Neural progenitor cell (in vitro differentiated cells): Measurements from ENCODE around the gene CAMKK1. TPM values are rescaled to one million over a fixed set of nuclear protein-coding genes. Genes with fewer than 3 reads are reported as not detected.

ENCODE experiments used
- DNase-seq: peaks from one replicate; pipeline ENCODE4 v3.0.0-alpha.2; 2016; ENCODE audit warnings: low spot score
- H2AFZ ChIP-seq: fragments of 200-600 bp; sonication (generic); replicated peaks from 2 replicates; pipeline ENCODE4 v1.6.1; 2016; ENCODE audit warnings: antibody characterized with exemption
- H3F3A ChIP-seq: fragments of 200-600 bp; sonication (generic); 2 replicates; pipeline ENCODE4 v1.6.1; 2016; ENCODE audit warnings: antibody characterized with exemption, low read depth
- H3K27ac ChIP-seq: fragments of 200-600 bp; sonication (generic); 2 replicates; pipeline ENCODE4 v1.5.1; 2016; ENCODE audit warnings: mild to moderate bottlenecking
- H3K27me3 ChIP-seq: fragments of 200-600 bp; sonication (generic); 2 replicates; pipeline ENCODE4 v1.6.1; 2016; ENCODE audit warnings: mild to moderate bottlenecking, moderate library complexity
- H3K36me3 ChIP-seq: fragments of 200-600 bp; sonication (generic); 2 replicates; pipeline ENCODE4 v1.5.1; 2016
- H3K4me1 ChIP-seq: fragments of 200-600 bp; sonication (generic); 2 replicates; pipeline ENCODE4 v1.6.1; 2016; ENCODE audit warnings: mixed run types
- H3K4me2 ChIP-seq: fragments of 200-600 bp; sonication (generic); 2 replicates; pipeline ENCODE4 v1.6.1; 2016
- H3K4me3 ChIP-seq: fragments of 200-600 bp; sonication (generic); 2 replicates; pipeline ENCODE4 v1.5.1; 2016
- H3K79me2 ChIP-seq: fragments of 200-600 bp; sonication (generic); 2 replicates; pipeline ENCODE4 v1.6.1; 2016; ENCODE audit warnings: low read depth
- H3K9ac ChIP-seq: fragments of 200-600 bp; sonication (generic); 2 replicates; pipeline ENCODE4 v1.6.1; 2016
- H3K9me3 ChIP-seq: fragments of 200-600 bp; sonication (generic); 2 replicates; pipeline ENCODE4 v1.5.1; 2016; ENCODE audit warnings: low read depth
- H4K20me1 ChIP-seq: fragments of 200-600 bp; sonication (generic); 2 replicates; pipeline ENCODE4 v1.6.1; 2016; ENCODE audit warnings: low read depth
- H3K27ac Mint-ChIP-seq: 3 replicates; pipeline ENCODE4 v1.8.0; 2021; ENCODE audit warnings: mixed read lengths
- H3K27me3 Mint-ChIP-seq: 2 replicates; pipeline ENCODE4 v1.8.0; 2022; ENCODE audit warnings: low read depth, mild to moderate bottlenecking, inconsistent platforms, moderate library complexity, mixed read lengths; ENCODE audit not compliant: insufficient read depth
- H3K36me3 Mint-ChIP-seq: 3 replicates; pipeline ENCODE4 v1.8.0; 2021; ENCODE audit warnings: mixed read lengths
- H3K4me1 Mint-ChIP-seq: 3 replicates; pipeline ENCODE4 v1.8.0; 2021; ENCODE audit warnings: mixed read lengths
- H3K4me3 Mint-ChIP-seq: 3 replicates; pipeline ENCODE4 v1.8.0; 2021; ENCODE audit warnings: mild to moderate bottlenecking, moderate library complexity, mixed read lengths
- H3K9me3 Mint-ChIP-seq: 3 replicates; pipeline ENCODE4 v1.8.0; 2020; ENCODE audit warnings: mixed read lengths
- EZH2 ChIP-seq: fragments of 200-600 bp; sonication (generic); IDR thresholded peaks from 2 replicates; pipeline ENCODE4 v1.6.1; 2017; ENCODE audit warnings: antibody characterized with exemption, mild to moderate bottlenecking, moderate library complexity
- EZH2phosphoT487 ChIP-seq: fragments of 200-600 bp; sonication (generic); IDR thresholded peaks from 2 replicates; pipeline ENCODE4 v1.6.1; 2017; ENCODE audit warnings: antibody characterized with exemption
- total RNA-seq: library from RNA; depleted of rRNA; stranded (reverse); fragments of >200 nt; gene quantifications from 2 replicates; pipeline ENCODE4 v1.2.3, GENCODE V29; 2015; ENCODE audit warnings: low replicate concordance
- TF ChIP-seq, protein P1 (sequence below): fragments of 200-600 bp; sonication (generic); IDR thresholded peaks from 2 replicates; pipeline ENCODE4 v1.5.1; 2017; ENCODE audit warnings: antibody characterized with exemption, mild to moderate bottlenecking

Gene CAMKK1
- total RNA-seq, 1 donor from 2014 or later = 2.9 TPM

DNA sequence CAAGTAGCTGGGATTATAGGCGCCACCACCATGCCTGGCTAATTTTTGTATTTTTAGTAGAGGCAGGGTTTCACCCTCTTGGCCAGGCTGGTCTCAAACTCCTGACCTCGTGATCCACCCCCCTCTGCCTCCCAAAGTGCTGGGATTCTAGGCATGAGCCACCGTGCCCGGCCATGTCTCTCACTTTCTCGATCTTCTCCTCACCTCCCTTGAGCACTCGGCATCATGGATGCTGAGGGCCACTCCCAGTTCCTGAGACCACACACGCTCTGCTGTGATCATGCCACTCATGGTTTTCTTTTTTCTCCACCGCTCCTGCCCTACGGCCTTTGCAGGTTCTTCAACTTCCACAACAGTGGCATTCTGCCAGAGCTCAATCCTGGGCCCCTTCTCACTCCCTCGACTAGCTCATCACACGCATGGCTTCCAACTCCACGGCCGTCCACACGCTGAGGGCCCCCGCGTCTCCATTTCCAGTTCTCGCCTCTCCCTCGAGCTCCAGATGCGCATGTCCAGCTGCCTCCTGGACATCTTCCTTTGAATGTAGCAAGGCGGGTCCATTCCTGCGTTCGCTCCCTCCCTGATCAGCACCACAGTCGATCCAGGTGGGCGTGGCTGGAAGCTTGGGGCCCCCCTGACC, 41.3 kb downstream of the CAMKK1 start:
- TF ChIP-seq, protein P1, sequence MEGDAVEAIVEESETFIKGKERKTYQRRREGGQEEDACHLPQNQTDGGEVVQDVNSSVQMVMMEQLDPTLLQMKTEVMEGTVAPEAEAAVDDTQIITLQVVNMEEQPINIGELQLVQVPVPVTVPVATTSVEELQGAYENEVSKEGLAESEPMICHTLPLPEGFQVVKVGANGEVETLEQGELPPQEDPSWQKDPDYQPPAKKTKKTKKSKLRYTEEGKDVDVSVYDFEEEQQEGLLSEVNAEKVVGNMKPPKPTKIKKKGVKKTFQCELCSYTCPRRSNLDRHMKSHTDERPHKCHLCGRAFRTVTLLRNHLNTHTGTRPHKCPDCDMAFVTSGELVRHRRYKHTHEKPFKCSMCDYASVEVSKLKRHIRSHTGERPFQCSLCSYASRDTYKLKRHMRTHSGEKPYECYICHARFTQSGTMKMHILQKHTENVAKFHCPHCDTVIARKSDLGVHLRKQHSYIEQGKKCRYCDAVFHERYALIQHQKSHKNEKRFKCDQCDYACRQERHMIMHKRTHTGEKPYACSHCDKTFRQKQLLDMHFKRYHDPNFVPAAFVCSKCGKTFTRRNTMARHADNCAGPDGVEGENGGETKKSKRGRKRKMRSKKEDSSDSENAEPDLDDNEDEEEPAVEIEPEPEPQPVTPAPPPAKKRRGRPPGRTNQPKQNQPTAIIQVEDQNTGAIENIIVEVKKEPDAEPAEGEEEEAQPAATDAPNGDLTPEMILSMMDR = no peak
- TF ChIP-seq EZH2phosphoT487 = no peak
- no peak for TF ChIP-seq EZH2
- no peak for DNase-seq

DNA sequence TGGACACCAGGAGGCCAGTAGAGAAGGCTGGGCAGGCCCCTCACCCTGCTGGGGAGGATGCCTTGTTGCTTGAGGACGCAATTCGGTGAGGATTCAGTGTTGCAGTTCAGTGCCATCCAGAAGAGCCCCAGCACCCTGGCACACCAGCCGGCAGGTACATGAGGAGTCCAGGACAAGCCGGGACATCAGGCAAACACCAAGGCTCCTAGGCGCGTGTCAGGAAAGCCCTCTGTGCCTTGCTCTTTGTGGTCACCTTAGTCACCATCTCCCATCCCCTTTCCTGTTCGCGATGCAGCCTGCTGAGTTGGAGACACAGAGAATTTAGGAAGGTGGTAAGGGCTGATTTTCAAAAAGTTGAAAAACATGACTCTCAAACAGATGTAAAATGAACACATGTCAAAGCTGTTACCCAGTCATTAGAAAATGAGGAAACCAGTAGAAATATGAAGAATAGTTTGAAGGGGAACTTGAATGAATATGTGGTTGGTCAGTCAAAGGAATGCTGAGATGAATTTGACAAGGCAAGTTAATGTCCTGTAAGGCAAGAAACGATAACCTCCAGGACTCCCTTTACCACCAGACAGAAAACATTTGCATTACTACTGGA, 44.5 kb downstream of the CAMKK1 start:
- peaks cover 25% of the 10 kb centered on the region for H3K4me1 Mint-ChIP-seq
- peaks cover 15% of the 10 kb centered on the region for H3K27me3 Mint-ChIP-seq
- peaks cover 10% of the 10 kb centered on the region for H3K9me3 Mint-ChIP-seq
- H3K36me3 ChIP-seq = no peaks in the 10 kb centered on the region
- no peaks in the 10 kb centered on the region for H3F3A ChIP-seq
- peaks cover 26% of the 10 kb centered on the region for H3K79me2 ChIP-seq
- no peak overlapping the region for H3K4me3 Mint-ChIP-seq
- H2AFZ ChIP-seq = no peak overlapping the region
- TF ChIP-seq EZH2 (no peak), EZH2phosphoT487 (no peak)
- TF ChIP-seq, protein P1 = no peak
- H3K4me3 ChIP-seq = no peak overlapping the region
- H3K4me2 ChIP-seq = no peak overlapping the region
- H3K9ac ChIP-seq = no peak overlapping the region
- peaks cover 20% of the 10 kb centered on the region for H4K20me1 ChIP-seq
- no peak overlapping the region for H3K27ac Mint-ChIP-seq
- H3K27ac ChIP-seq = no peak overlapping the region
- H3K36me3 Mint-ChIP-seq = peaks cover 10% of the 10 kb centered on the region
- H3K27me3 ChIP-seq = no peaks in the 10 kb centered on the region
- no peak for DNase-seq
- H3K9me3 ChIP-seq = no peaks in the 10 kb centered on the region
- H3K4me1 ChIP-seq = peaks cover 12% of the 10 kb centered on the region

More for the DNA sequence above, 41.3 kb downstream of the CAMKK1 start:
- Mint-ChIP-seq H3K36me3 (peaks cover 5% of the 10 kb centered on the region), H3K9me3 (peaks cover 10% of the 10 kb centered on the region), H3K4me3 (peak overlapping the region; percentile 25), H3K27me3 (peaks cover 15% of the 10 kb centered on the region), H3K4me1 (peaks cover 14% of the 10 kb centered on the region), H3K27ac (peak overlapping the region; percentile 25)
- no peaks in the 10 kb centered on the region for H3K4me1 ChIP-seq
- H3K4me2 ChIP-seq = no peak overlapping the region
- H3F3A ChIP-seq = peaks cover 5% of the 10 kb centered on the region
- H3K27ac ChIP-seq = no peak overlapping the region
- no peaks in the 10 kb centered on the region for H3K79me2 ChIP-seq
- no peaks in the 10 kb centered on the region for H3K27me3 ChIP-seq
- H3K9ac ChIP-seq = no peak overlapping the region
- no peak overlapping the region for H2AFZ ChIP-seq
- no peaks in the 10 kb centered on the region for H3K36me3 ChIP-seq
- no peak overlapping the region for H3K4me3 ChIP-seq
- no peaks in the 10 kb centered on the region for H4K20me1 ChIP-seq
- no peaks in the 10 kb centered on the region for H3K9me3 ChIP-seq

DNA sequence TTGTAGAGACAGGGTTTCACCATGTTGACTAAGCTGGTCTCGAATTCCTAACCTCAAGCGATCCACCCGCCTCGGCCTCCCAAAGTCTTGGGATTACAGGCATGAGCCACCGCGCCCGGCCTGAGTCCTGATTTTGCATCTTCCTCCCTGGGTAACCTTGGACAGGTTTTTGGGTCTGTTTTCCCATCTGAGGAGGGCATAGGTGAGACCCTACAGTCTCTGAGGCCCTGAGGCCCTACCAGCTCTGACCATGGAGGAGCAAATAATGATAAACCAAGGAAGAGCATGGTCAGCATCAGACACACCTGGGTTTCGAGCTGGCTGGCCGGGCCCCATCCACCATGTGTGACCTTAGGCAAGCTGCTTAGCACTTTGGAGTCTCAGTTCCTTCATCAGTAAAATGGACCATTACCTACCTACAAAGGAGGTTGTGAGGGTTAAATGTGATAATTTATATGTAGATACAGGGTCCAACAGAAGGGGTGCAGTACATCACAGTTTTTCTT, 45.6 kb downstream of the CAMKK1 start:
- H3K4me1 Mint-ChIP-seq = peaks cover 20% of the 10 kb centered on the region
- Histone ChIP-seq H3K4me1 (peaks cover 12% of the 10 kb centered on the region), H3K79me2 (peaks cover 38% of the 10 kb centered on the region), H3K9ac (no peak overlapping the region), H4K20me1 (peaks cover 29% of the 10 kb centered on the region), H3K9me3 (no peaks in the 10 kb centered on the region), H3K4me2 (no peak overlapping the region), H2AFZ (no peak overlapping the region), H3F3A (no peaks in the 10 kb centered on the region), H3K27me3 (no peaks in the 10 kb centered on the region), H3K4me3 (no peak overlapping the region), H3K36me3 (no peaks in the 10 kb centered on the region), H3K27ac (no peak overlapping the region)
- H3K27me3 Mint-ChIP-seq = peaks cover 11% of the 10 kb centered on the region
- TF ChIP-seq EZH2phosphoT487 = no peak
- no peak for TF ChIP-seq EZH2
- TF ChIP-seq, protein P1 = no peak
- H3K9me3 Mint-ChIP-seq = peaks cover 4% of the 10 kb centered on the region
- H3K4me3 Mint-ChIP-seq = peak overlapping the region; percentile 98
- H3K27ac Mint-ChIP-seq = peak overlapping the region; percentile 58
- peaks cover 6% of the 10 kb centered on the region for H3K36me3 Mint-ChIP-seq
- DNase-seq = no peak
